ENCODE data around the gene C17orf107. TPM values are rescaled to one million over a fixed set of nuclear protein-coding genes. Genes with fewer than 3 reads are reported as not detected.

C17orf107 gene
- total and polyA plus RNA-seq, 2 of the 13 experiments (the other 11 are each of a cell fraction or from before 2014, with no cell fraction given) = 0.20 to 0.59 TPM

DNA sequence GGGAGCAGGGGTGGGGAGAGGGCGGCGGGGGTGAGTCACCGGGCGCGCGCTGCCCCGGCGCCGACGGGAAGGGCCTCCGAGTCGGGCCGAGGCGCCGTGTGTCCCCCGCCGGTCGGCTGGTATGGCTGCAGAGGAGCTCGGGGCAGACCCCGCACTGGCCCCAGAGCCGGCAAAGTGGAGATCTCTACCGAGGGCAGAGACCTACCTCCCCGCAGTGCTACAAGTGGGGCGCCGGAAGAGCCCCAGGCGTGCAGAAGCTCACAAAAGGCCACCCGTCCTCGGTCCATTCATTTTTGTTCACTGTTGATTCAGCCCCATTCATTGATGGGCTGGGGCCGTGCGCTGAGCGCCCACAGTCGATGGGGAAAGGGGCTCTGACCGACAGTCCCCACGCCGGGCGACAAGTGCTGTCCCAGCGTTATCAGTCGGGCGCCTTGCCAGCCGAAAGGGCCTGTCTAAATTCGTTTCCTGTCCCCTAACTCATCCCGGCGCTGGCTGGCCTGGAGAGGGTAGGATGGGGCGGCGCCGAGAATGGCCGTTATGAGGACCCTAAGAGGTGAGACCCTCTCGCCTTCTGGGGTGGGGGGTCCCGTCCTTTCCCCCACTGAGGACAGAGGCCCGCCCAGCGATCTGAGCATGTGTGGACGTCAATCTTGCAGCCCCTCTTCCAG lies 50.9 kb downstream of the C17orf107 start:
- ATAC-seq = peak; percentile 52
- ChIA-PET CTCF (ENCODE audit: low intra/inter-chr PET ratio, low total read pairs) (no interaction called here), POLR2A (interaction anchor here (0.8 to 10.0 kb wide), 7 partner anchors 10 to 49 kb away, joined by 3 to 273 read pairs (median 5); partner anchors contain the start of genes RNF167, SLC25A11 and SPAG7)
- no peak overlapping the region for H2AFZ ChIP-seq (ENCODE audit: low read length)
- peak; percentile 56 for DNase-seq (ENCODE audit: low spot score)
- peak overlapping the region; percentile 99 for H3K27ac ChIP-seq (ENCODE audit: extremely low read length, insufficient read depth, low read length)
- peaks cover 52% of the 10 kb centered on the region for H3K4me1 ChIP-seq (ENCODE audit: insufficient read depth, low read length)
- no peaks in the 10 kb centered on the region for H3K9me3 ChIP-seq (ENCODE audit: low read length)
- peak overlapping the region; percentile 93 for H3K4me2 ChIP-seq (ENCODE audit: low read depth, low read length)
- intact Hi-C loops (cut with micrococcal nuclease; ENCODE audit: unreplicated experiment) (loop anchor here (1.0 to 5.0 kb wide), 2 partner anchors 17 to 43 kb away; partner anchors contain the start of gene SPAG7), in situ Hi-C loops (cut with HindIII; ENCODE audit: extremely low pct_ligation_motif_present, low pct_unique_long_range_greater_than_20kb) (no loop called here)
- peaks cover 24% of the 10 kb centered on the region for H4K20me1 ChIP-seq (ENCODE audit: insufficient read depth, low read length)
- H3K27me3 ChIP-seq (ENCODE audit: control insufficient read depth in 1 of 2, insufficient read depth in 2 of 2, low read length in 2 of 2) = no peaks in the 10 kb centered on the region; a peak in 1 of 5 replicates
- FAIRE-seq = no peak
- peak overlapping the region; percentile 52 to 88 (median 86) for H3K4me3 ChIP-seq (replicated peaks in 1 of 3; ENCODE audit: insufficient read depth in 1 of 3, low read depth in 2 of 3, low read length in 3 of 3)
- H3K79me2 ChIP-seq (ENCODE audit: insufficient read depth, low read length) = peaks cover 41% of the 10 kb centered on the region
- peak overlapping the region; percentile 84 for H3K9ac ChIP-seq (ENCODE audit: insufficient read depth, low read depth, low read length)
- peaks cover 8 to 19% of the 10 kb centered on the region in 2 experiments for H3K36me3 ChIP-seq (replicated peaks in 1 of 2; ENCODE audit: control insufficient read depth in 1 of 2, insufficient read depth in 2 of 2, low read length in 2 of 2)
- WGBS (ENCODE audit: low lambda C conversion rate) = 0% methylated on average over 4 of the region's 52 CpGs
- TSS peak; percentile 64 for BruUV-seq (replicated peaks)
- TF ChIP-seq ZNF350 (CRISPR knock-in tag; IDR thresholded peaks at IDR 0.05; ENCODE audit: borderline replicate concordance, low read depth) (peak; percentile 78; the same call in 1 of the 2 replicates), ZNF75D (CRISPR knock-in tag; IDR thresholded peaks at IDR 0.05; ENCODE audit: borderline replicate concordance) (no peak), ADNP (CRISPR knock-in tag; IDR thresholded peaks at IDR 0.05) (no peak), MXI1 (IDR thresholded peaks at IDR 0.05; ENCODE audit: borderline replicate concordance, low read depth, low read length) (0 out of 3 replicates have a peak, but pooled peaks have one; percentile 2), KMT2A (CRISPR knock-in tag; IDR thresholded peaks at IDR 0.05) (peak; percentile 18; the same call in 1 of the 2 replicates), MEF2D (CRISPR knock-in tag; IDR thresholded peaks at IDR 0.05) (0 out of 2 replicates have a peak, but pooled peaks have one; percentile 52), ISX (CRISPR knock-in tag; conservative IDR thresholded peaks at IDR 0.05) (0 out of 2 replicates have a peak, but pooled peaks have one; percentile 3), ZNF414 (CRISPR knock-in tag; IDR thresholded peaks at IDR 0.05) (peak; percentile 64; the same call in 1 of the 2 replicates), REST (IDR thresholded peaks at IDR 0.05; ENCODE audit: borderline replicate concordance in 1 of 2, low read depth in 1 of 2, low read length in 2 of 2) (no peak), FOXC1 (CRISPR knock-in tag; IDR thresholded peaks at IDR 0.05; ENCODE audit: borderline replicate concordance) (peak; percentile 43; the same call in 1 of the 2 replicates), HDAC2 (CRISPR knock-in tag; IDR thresholded peaks at IDR 0.05) (no peak), ZBTB49 (CRISPR knock-in tag; IDR thresholded peaks at IDR 0.05; ENCODE audit: borderline replicate concordance) (no peak), ZNF484 (CRISPR knock-in tag; IDR thresholded peaks at IDR 0.05; ENCODE audit: borderline replicate concordance, low read depth) (no peak), ZNF264 (CRISPR knock-in tag; IDR thresholded peaks at IDR 0.05) (no peak), ZNF121 (CRISPR knock-in tag; IDR thresholded peaks at IDR 0.05) (no peak), ZKSCAN8 (CRISPR knock-in tag; IDR thresholded peaks at IDR 0.05; ENCODE audit: borderline replicate concordance) (no peak)

All from HepG2 (cell line).